Muscle of leg (tissue), 16 donors: ENCODE data around the gene GRAMD1B. TPM values are rescaled to one million over a fixed set of nuclear protein-coding genes. Genes with fewer than 3 reads are reported as not detected.

ENCODE experiments used
- DNase-seq: peaks from one replicate; pipeline ENCODE4 v3.0.0; 2013
- H3K27ac ChIP-seq: one replicate; pipeline ENCODE4 v1.5.1; 2013; ENCODE audit warnings: mild to moderate bottlenecking, low read length, control low read depth
- H3K27me3 ChIP-seq: one replicate; pipeline ENCODE4 v1.6.1; 2013; ENCODE audit warnings: low read length; ENCODE audit not compliant: control insufficient read depth, insufficient read depth
- H3K36me3 ChIP-seq: one replicate; pipeline ENCODE4 v1.6.1; 2013; ENCODE audit warnings: low read length; ENCODE audit not compliant: control insufficient read depth, insufficient read depth
- H3K4me1 ChIP-seq: one replicate; pipeline ENCODE4 v1.6.1; 2013; ENCODE audit warnings: low read length; ENCODE audit not compliant: control insufficient read depth, insufficient read depth
- H3K4me3 ChIP-seq: one replicate; pipeline ENCODE4 v1.5.1; 2013; ENCODE audit warnings: low read length, control low read depth
- H3K9me3 ChIP-seq: replicated peaks from 2 replicates; pipeline ENCODE4 v1.6.1; 2013; ENCODE audit warnings: low read depth, low read length; ENCODE audit not compliant: control insufficient read depth
- WGBS: methylation state at CpG from one replicate; pipeline ENCODE4 v1.1.5; 2013; ENCODE audit warnings: missing lambda C conversion rate; ENCODE audit not compliant: insufficient coverage; 5-methylcytosine and 5-hydroxymethylcytosine counted together
- long read RNA-seq, 11 donors: transcript quantifications; one replicate each; lab custom pipeline, GENCODE V29; 2026
- polyA plus RNA-seq, 8 donors: library from polyadenylated mRNA; unstranded; fragments of 120-200 nt; gene quantifications; one replicate each; pipeline versions ENCODE4 v1.2.1 to v1.2.3, GENCODE V29; 2013; ENCODE audit warnings: inconsistent platforms in 1 of 8, low replicate concordance in 1 of 8; ENCODE audit not compliant: insufficient read length in 8 of 8, insufficient read depth in 1 of 8
- total RNA-seq: library from RNA; stranded (reverse); fragments of 120-200 nt; gene quantifications from one replicate; pipeline ENCODE4 v1.2.4, GENCODE V29; 2013

GRAMD1B gene
- total RNA-seq: 7.4 TPM
- polyA plus RNA-seq: 10 to 100 TPM in 2 of 8 donors, 1 to 10 TPM in 6; 6.9 to 10.9 (median 8.9) TPM
- long read RNA-seq, donor 1: 0 reads
- long read RNA-seq, donor 2: 0 reads
- long read RNA-seq, donor 3: 0 reads
- long read RNA-seq, donor 4, partial matches to known transcripts: 0 of 1 reads
- long read RNA-seq, donor 4, other reads (novel, unspliced or antisense): 0 of 1 reads
- long read RNA-seq, donor 5: 0 reads
- long read RNA-seq, donor 6, partial matches to known transcripts: 0 of 1 reads
- long read RNA-seq, donor 6, other reads (novel, unspliced or antisense): 0 of 1 reads
- long read RNA-seq, donor 7, partial matches to known transcripts: 0 of 3 reads
- long read RNA-seq, donor 7, other reads (novel, unspliced or antisense): 0 of 3 reads
- long read RNA-seq, donor 8, partial matches to known transcripts: 0 of 1 reads
- long read RNA-seq, donor 8, other reads (novel, unspliced or antisense): 0 of 1 reads
- long read RNA-seq, donor 9: 0 reads
- long read RNA-seq, donor 10, partial matches to known transcripts: 0 of 3 reads
- long read RNA-seq, donor 10, other reads (novel, unspliced or antisense): 0 of 3 reads
- long read RNA-seq, donor 11, partial matches to known transcripts: 0 of 1 reads
- long read RNA-seq, donor 11, other reads (novel, unspliced or antisense): 0 of 1 reads

DNA sequence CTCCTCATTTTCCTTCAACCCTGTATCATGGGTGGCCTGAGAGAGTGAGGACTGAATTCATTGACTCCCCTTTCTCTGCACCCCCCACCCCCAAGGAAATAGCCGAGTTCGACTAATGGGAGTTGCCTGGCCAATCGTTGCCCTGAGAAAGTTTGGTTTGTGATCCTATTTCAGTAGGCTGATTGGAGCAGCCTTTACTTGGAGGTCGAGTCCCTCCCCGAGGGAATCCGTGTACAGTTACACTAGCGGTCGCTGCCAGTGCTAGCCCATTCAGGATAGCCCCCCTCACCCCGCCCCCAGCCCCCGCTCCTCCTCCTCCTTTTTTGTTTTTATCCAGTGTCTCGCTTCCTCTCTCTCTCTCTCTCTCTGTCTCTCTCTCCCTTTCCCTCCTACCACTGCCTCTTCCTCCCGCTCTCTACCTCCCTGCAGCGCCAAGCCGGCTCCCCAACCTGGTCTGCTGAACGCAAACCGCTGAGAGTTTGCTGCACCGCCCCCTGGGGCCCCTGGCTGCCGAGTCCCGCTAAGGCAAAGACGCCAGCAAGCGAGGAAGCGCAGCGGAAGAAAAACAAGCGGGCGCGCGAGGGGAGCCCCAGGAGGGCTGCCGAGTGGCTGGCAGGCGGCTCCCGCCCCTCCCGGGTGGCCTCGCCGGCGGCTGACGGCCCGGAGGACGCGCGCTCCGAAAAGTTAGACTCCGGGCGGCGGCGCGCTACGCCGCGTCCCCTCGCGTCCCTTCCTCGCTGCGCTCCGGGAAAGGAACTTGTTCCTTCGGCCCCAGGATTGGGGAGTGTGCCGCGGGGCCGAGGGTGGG lies at the start of gene GRAMD1B:
Gene GRAMD1B, plus strand, starts transcription at position 357 of the 808 bp plus-strand sequence. CDS start 524 bp downstream, outside the sequence.
- Histone ChIP-seq H3K36me3 (no peaks in the 10 kb centered on the region), H3K4me3 (peak within 1 kb of the TSS; percentile 68), H3K27me3 (peaks cover 4% of the 10 kb centered on the region), H3K4me1 (peaks cover 44% of the 10 kb centered on the region), H3K9me3 (no peaks in the 10 kb centered on the region), H3K27ac (peak within 1 kb of the TSS; percentile 76)
- peak; percentile 88 for DNase-seq
- WGBS: 0% methylated on average over 54 of the region's 57 CpGs

DNA sequence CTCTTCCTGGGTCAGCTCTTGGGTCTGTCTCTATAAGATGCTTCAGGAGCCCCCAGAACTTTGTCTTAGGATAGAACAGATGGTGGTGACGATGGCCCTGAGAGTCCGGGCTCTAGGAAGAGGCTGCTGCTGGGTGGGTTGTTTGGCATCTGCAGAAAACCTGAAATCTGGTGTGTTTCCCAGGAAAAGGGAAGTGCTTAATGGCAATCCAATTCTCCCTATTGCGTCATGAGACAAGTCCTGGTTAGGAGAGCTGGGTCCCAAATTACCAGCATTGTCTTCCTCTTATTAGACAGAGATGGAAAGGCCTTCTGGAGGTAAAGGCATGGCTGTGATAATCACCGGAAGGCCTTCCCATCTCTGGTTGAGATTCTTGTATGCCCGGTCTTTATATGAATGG lies 48.9 kb upstream of the GRAMD1B start:
- H3K27me3 ChIP-seq: peaks cover 6% of the 10 kb centered on the region
- no peak for DNase-seq
- H3K4me1 ChIP-seq: no peaks in the 10 kb centered on the region
- no peaks in the 10 kb centered on the region for H3K9me3 ChIP-seq
- 78% methylated on average over 4 of the region's 5 CpGs for WGBS
- no peak overlapping the region for H3K4me3 ChIP-seq
- H3K36me3 ChIP-seq: no peaks in the 10 kb centered on the region
- no peak overlapping the region for H3K27ac ChIP-seq

DNA sequence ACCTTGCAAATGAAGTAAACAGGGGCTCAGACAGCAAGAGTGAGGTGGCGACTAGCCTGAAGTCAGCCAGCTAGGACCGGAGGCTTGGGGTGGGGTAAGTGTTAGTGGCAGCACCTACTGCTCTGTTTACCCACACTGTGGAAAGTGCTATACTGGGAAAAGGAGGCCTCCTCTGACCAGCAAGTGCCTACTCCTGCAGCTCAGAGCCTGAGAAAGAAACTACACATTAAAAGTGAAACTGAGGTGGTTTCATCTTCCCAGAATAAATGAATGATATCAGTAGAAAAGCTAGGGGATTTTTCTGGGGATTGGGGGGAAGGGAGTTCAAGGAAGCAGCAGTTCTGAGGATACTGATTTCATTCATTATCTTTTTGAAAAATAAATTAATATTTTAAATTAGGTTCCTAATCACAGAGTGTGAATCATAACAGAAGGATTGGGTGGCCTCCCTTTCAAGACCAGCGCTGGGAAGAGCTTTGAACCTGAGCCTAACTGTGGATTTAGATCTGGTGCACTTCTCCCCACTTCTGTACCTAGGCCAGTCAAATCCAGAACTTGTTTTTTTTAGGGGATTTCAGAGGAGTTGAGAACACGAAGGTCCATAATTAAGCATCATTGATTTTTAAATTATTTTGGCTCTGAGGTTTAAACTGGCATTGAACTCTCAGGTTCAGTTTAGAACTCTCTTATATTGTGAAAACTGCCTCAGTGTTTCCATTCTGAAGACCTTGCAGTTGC lies 48.1 kb upstream of the GRAMD1B start:
- no peak overlapping the region for H3K27ac ChIP-seq
- WGBS: no CpG with 5 or more reads among the region's 4 CpGs

DNA sequence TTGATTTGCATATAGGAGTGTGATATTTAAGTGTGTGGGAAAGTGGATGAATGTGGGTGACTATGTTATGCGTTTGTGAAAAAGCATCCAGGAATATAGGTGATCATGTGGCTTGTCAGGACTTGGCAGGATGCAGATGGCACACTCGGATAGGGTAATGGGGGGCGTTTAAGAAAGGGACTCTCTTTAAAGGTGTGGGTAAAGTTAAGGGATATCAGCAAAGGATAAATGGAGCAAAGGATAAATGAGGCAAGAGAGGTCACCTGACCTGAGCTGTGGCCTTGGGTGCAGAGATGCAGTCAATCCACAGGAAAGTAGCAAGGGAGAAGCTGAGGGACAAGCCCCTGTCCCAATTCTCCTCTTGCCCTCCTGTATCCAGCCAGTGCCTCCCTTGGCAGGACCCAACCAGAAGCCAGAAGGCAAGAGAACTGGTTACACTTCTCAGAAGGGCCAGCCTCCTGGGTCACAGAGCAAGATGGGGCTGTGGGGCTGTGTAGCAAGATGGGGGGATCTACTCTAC lies 47.5 kb upstream of the GRAMD1B start:
- H3K4me3 ChIP-seq: no peak overlapping the region
- H3K27me3 ChIP-seq: peaks cover 3% of the 10 kb centered on the region
- no peak overlapping the region for H3K27ac ChIP-seq
- H3K9me3 ChIP-seq: no peaks in the 10 kb centered on the region
- no peaks in the 10 kb centered on the region for H3K36me3 ChIP-seq
- no peaks in the 10 kb centered on the region for H3K4me1 ChIP-seq
- WGBS: 86% methylated on average over 3 of the region's 3 CpGs
- DNase-seq: no peak

More for the DNA sequence above, 48.1 kb upstream of the GRAMD1B start:
- Histone ChIP-seq H3K36me3 (no peaks in the 10 kb centered on the region), H3K27me3 (peaks cover 6% of the 10 kb centered on the region), H3K4me3 (no peak overlapping the region), H3K9me3 (no peaks in the 10 kb centered on the region), H3K4me1 (no peaks in the 10 kb centered on the region)
- DNase-seq: no peak

DNA sequence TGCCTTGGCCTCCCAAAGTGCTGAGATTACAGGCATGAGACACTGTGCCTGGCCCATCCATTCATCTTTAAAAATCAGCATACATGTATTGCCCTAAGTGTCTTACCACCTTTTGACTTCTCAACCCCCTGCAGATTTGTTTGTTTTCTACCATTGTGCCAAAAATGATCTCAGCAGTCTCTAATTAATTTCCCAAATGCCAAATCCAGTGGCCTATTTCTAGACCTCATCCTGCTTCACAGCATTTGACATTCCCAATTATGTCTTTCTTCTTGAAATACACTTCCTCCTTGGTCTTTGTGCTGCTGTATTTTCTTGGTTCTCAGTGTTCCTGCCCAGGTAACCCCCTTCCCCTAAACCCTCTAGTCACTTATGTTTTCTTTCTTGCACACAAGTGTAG lies 46.0 kb upstream of the GRAMD1B start:
- Histone ChIP-seq H3K27me3 (peaks cover 3% of the 10 kb centered on the region), H3K4me3 (no peak overlapping the region), H3K36me3 (no peaks in the 10 kb centered on the region), H3K27ac (no peak overlapping the region), H3K9me3 (no peaks in the 10 kb centered on the region), H3K4me1 (no peaks in the 10 kb centered on the region)
- no peak for DNase-seq

DNA sequence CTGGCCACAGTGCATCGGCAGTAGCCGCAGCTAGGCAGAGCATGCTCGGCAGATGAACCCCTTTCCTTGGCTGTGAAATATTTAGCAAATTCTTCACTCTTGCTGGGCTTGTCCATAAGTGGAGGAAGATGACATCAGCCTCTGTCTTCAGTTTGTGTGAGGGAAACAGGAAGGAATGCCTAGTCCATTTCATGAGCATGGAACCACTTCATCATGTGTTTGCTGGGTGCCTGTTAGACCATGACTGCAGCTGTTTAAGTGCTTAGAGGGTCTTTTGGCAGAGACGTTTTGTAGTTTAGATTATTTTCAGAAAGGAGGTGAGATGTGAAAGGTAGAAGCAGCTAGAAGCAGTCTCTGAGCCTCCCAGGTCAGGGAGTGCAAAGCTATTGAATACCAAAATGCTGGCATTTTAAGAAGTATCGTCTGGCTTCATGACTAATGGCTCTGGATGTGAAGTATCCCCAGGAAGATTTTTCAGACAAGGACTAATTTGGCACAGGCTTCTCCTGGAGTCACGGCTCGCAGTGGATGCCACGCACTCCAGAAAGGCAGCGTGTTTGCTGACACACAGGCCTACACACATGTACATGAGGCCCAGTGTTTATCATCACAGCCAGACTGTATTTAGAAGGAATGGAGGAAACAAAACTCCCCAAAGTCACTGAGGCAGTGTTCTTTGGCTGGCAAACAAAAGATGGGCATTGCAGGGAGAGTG lies 43.1 kb upstream of the GRAMD1B start:
- no peaks in the 10 kb centered on the region for H3K27me3 ChIP-seq
- WGBS: 54% methylated on average over 9 of the region's 9 CpGs
- peak overlapping the region; percentile 42 for H3K27ac ChIP-seq
- H3K9me3 ChIP-seq: no peaks in the 10 kb centered on the region
- DNase-seq: no peak
- no peaks in the 10 kb centered on the region for H3K36me3 ChIP-seq
- no peak overlapping the region for H3K4me3 ChIP-seq
- no peaks in the 10 kb centered on the region for H3K4me1 ChIP-seq

DNA sequence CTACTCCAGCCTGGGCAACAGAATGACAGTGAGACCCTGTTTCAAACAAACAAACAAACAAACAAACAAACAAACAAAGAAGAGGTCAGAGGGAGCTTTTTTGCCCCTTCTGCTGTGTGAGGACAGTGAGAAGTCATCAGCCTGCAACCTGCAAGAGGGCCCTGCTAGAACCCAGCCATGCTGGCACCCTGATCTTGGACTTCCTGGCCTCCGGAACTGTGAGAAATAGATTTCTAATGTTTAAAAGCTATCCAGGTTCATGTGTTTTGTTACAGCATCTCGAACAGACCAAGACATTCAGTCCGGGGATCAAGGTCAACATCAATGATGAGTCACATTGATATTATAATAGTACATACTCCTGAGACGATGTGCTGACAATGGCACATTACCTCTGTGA lies 41.4 kb upstream of the GRAMD1B start:
- H3K27ac ChIP-seq: no peak overlapping the region
- no peaks in the 10 kb centered on the region for H3K36me3 ChIP-seq
- no peaks in the 10 kb centered on the region for H3K9me3 ChIP-seq
- no peak for DNase-seq
- no peaks in the 10 kb centered on the region for H3K4me1 ChIP-seq
- WGBS: 83% methylated on average over 1 of the region's 4 CpGs
- H3K4me3 ChIP-seq: no peak overlapping the region
- no peaks in the 10 kb centered on the region for H3K27me3 ChIP-seq

DNA sequence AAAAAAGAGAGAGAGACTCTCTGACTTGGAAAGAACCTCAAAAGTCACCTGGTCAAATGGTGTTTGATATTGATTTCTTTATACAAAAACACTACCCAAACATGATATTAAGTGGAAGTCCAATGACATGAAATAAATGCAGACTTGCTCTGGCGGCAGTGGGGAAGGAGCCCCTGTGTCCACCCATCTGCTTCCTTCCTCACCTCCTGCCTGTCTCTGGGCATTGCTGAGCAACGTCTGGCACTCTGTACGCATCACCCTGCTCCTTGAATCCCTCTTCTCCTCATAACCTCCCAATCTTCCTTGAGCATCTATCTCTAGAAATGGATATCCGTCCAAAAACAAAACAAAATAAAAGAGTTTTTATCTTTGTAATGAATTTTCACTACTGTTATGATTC lies 39.9 kb upstream of the GRAMD1B start:
- H3K9me3 ChIP-seq: no peaks in the 10 kb centered on the region
- H3K36me3 ChIP-seq: no peaks in the 10 kb centered on the region
- H3K27ac ChIP-seq: no peak overlapping the region
- H3K4me1 ChIP-seq: no peaks in the 10 kb centered on the region
- no peaks in the 10 kb centered on the region for H3K27me3 ChIP-seq
- DNase-seq: no peak
- no peak overlapping the region for H3K4me3 ChIP-seq
- WGBS: 70% methylated on average over 2 of the region's 4 CpGs

DNA sequence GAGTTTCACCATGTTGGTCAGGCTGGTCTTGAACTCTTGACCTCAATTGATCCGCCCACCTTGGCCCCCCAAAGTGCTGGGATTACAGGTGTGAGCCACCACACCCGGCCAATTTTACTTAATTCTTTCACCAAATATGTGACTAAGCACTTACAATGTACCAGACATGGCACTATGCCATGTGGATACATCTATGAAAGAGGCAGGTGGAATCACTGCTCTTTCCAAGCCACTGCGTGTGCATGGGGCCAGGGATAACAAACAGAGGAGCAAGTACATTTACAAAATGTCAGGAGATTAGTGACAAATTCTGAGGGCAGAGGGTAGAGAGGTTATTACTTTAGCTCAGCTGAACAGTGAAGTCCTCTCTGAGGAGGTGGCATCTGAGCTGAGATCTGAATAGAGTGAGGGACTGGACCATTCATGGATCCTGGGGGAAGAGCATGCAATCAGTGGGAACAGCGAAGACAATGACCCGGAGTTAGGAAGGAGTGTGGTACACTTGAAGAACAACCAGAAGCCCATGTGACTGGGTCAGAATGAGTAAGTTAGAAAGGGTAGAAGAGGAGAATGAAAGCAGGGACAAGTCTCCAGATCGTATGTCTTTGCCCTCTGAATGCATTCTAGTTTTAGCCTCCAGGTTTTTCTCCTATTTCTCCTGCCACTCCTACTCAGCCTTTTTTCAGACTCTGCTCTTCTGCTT lies 38.3 kb upstream of the GRAMD1B start:
- Histone ChIP-seq H3K36me3 (no peaks in the 10 kb centered on the region), H3K27me3 (no peaks in the 10 kb centered on the region), H3K4me1 (no peaks in the 10 kb centered on the region), H3K9me3 (no peaks in the 10 kb centered on the region), H3K27ac (no peak overlapping the region), H3K4me3 (no peak overlapping the region)
- no peak for DNase-seq
- WGBS: 83% methylated on average over 5 of the region's 6 CpGs
